Gastrocnemius medialis (tissue), 4 donors: Measurements from ENCODE around the gene FGFRL1.

Source experiments
- CTCF ChIP-seq, 5 experiments: fragments of 450-650 bp in 3 of 5; fragments of 200-600 bp in 2 of 5; sonication (generic) in 2 of 5; IDR thresholded peaks in 4 of 5; conservative IDR thresholded peaks in 1 of 5; 1 replicate in 4 of 5; 2 replicates in 1 of 5; pipeline ENCODE4 v1.5.1; 2016 to 2019; ENCODE audit warnings: antibody characterized with exemption in 5 of 5, mild to moderate bottlenecking in 3 of 5, moderate library complexity in 3 of 5
- POLR2A ChIP-seq, 2 donors: fragments of 450-650 bp; IDR thresholded peaks; one replicate each; pipeline ENCODE4 v1.6.1; 2017; ENCODE audit warnings: antibody characterized with exemption in 2 of 2, mild to moderate bottlenecking in 2 of 2, moderate library complexity in 2 of 2

GRCh38 chr4:989722-990471, 21.5 kb upstream of the FGFRL1 start:
- TF ChIP-seq POLR2A (IDR thresholded peaks at IDR 0.05) (no peak), CTCF (IDR thresholded peaks at IDR 0.05 in 4 of 5, conservative IDR thresholded peaks at IDR 0.05 in 1 of 5) (no peak)
